ENCODE results near the gene UNC93B1.

UNC93B1 gene

GRCh38 chr11:68003846-68004550 is at the start of gene UNC93B1:
Gene UNC93B1 (minus strand): TSS chr11:68004097. CDS start chr11:68004043, 54 bp downstream.
- Mint-ChIP-seq H3K9me3 (no peaks in the 10 kb centered on the region), H3K36me3 (ENCODE audit: low read depth) (peaks cover 2% of the 10 kb centered on the region), H3K4me1 (ENCODE audit: low read depth) (peaks cover 15% of the 10 kb centered on the region), H3K4me3 (peak within 1 kb of the TSS; percentile 78), H3K27ac (peak within 1 kb of the TSS; percentile 75), H3K27me3 (no peaks in the 10 kb centered on the region)
- peak; percentile 89 for DNase-seq

- no peaks in the 10 kb centered on the region for H3K9me3 Mint-ChIP-seq
- H3K4me1 Mint-ChIP-seq (ENCODE audit: low read depth) = peaks cover 3% of the 10 kb centered on the region
- H3K27me3 Mint-ChIP-seq = no peaks in the 10 kb centered on the region
- H3K36me3 Mint-ChIP-seq (ENCODE audit: low read depth) = peaks cover 49% of the 10 kb centered on the region
- H3K27ac Mint-ChIP-seq = peak overlapping the region; percentile 44
- DNase-seq = no peak
- no peak overlapping the region for H3K4me3 Mint-ChIP-seq
Observed at GRCh38 chr11:68053117-68053516, 49.2 kb upstream of the UNC93B1 start.

GRCh38 chr11:68052137-68052873 is 48.4 kb upstream of the UNC93B1 start:
- no peak for DNase-seq
- Mint-ChIP-seq H3K36me3 (ENCODE audit: low read depth) (peaks cover 55% of the 10 kb centered on the region), H3K9me3 (no peaks in the 10 kb centered on the region), H3K27ac (peak overlapping the region; percentile 74), H3K27me3 (no peaks in the 10 kb centered on the region), H3K4me1 (ENCODE audit: low read depth) (peaks cover 3% of the 10 kb centered on the region), H3K4me3 (no peak overlapping the region)

- H3K4me3 Mint-ChIP-seq = no peak overlapping the region
- H3K4me1 Mint-ChIP-seq (ENCODE audit: low read depth) = peaks cover 3% of the 10 kb centered on the region
- peak overlapping the region; percentile 74 for H3K27ac Mint-ChIP-seq
- H3K27me3 Mint-ChIP-seq = no peaks in the 10 kb centered on the region
- H3K36me3 Mint-ChIP-seq (ENCODE audit: low read depth) = peaks cover 60% of the 10 kb centered on the region
- no peaks in the 10 kb centered on the region for H3K9me3 Mint-ChIP-seq
- no peak for DNase-seq
Observed at GRCh38 chr11:68051191-68052136, 47.6 kb upstream of the UNC93B1 start.

GRCh38 chr11:68050371-68050841 is 46.5 kb upstream of the UNC93B1 start:
- DNase-seq = no peak
- Mint-ChIP-seq H3K36me3 (ENCODE audit: low read depth) (peaks cover 70% of the 10 kb centered on the region), H3K9me3 (no peaks in the 10 kb centered on the region), H3K27ac (no peak overlapping the region), H3K4me3 (no peak overlapping the region), H3K4me1 (ENCODE audit: low read depth) (no peaks in the 10 kb centered on the region), H3K27me3 (no peaks in the 10 kb centered on the region)

- H3K27me3 Mint-ChIP-seq = no peaks in the 10 kb centered on the region
- peaks cover 77% of the 10 kb centered on the region for H3K36me3 Mint-ChIP-seq (ENCODE audit: low read depth)
- peak; percentile 14 for DNase-seq
- no peaks in the 10 kb centered on the region for H3K9me3 Mint-ChIP-seq
- H3K27ac Mint-ChIP-seq = no peak overlapping the region
- H3K4me3 Mint-ChIP-seq = no peak overlapping the region
- no peaks in the 10 kb centered on the region for H3K4me1 Mint-ChIP-seq (ENCODE audit: low read depth)
Observed at GRCh38 chr11:68049509-68050370, 45.8 kb upstream of the UNC93B1 start.

GRCh38 chr11:68048681-68049508 is 45.0 kb upstream of the UNC93B1 start:
- no peak overlapping the region for H3K27ac Mint-ChIP-seq
- H3K9me3 Mint-ChIP-seq = no peaks in the 10 kb centered on the region
- no peaks in the 10 kb centered on the region for H3K27me3 Mint-ChIP-seq
- H3K4me3 Mint-ChIP-seq = no peak overlapping the region
- DNase-seq = peak; percentile 14
- H3K4me1 Mint-ChIP-seq (ENCODE audit: low read depth) = no peaks in the 10 kb centered on the region
- peaks cover 82% of the 10 kb centered on the region for H3K36me3 Mint-ChIP-seq (ENCODE audit: low read depth)

GRCh38 chr11:68047437-68048290 is 43.8 kb upstream of the UNC93B1 start:
- no peaks in the 10 kb centered on the region for H3K9me3 Mint-ChIP-seq
- no peak overlapping the region for H3K4me3 Mint-ChIP-seq
- H3K27me3 Mint-ChIP-seq = no peaks in the 10 kb centered on the region
- H3K27ac Mint-ChIP-seq = peak overlapping the region; percentile 66
- DNase-seq = no peak
- H3K36me3 Mint-ChIP-seq (ENCODE audit: low read depth) = peaks cover 75% of the 10 kb centered on the region
- no peaks in the 10 kb centered on the region for H3K4me1 Mint-ChIP-seq (ENCODE audit: low read depth)

GRCh38 chr11:68044898-68045351 is 41.0 kb upstream of the UNC93B1 start:
- Mint-ChIP-seq H3K27ac (no peak overlapping the region), H3K4me3 (no peak overlapping the region), H3K27me3 (no peaks in the 10 kb centered on the region), H3K9me3 (no peaks in the 10 kb centered on the region), H3K4me1 (ENCODE audit: low read depth) (peaks cover 13% of the 10 kb centered on the region), H3K36me3 (ENCODE audit: low read depth) (peaks cover 60% of the 10 kb centered on the region)
- DNase-seq = no peak

GRCh38 chr11:68044145-68044813 is 40.4 kb upstream of the UNC93B1 start:
- Mint-ChIP-seq H3K27me3 (no peaks in the 10 kb centered on the region), H3K9me3 (no peaks in the 10 kb centered on the region), H3K4me1 (ENCODE audit: low read depth) (peaks cover 15% of the 10 kb centered on the region), H3K27ac (no peak overlapping the region), H3K4me3 (no peak overlapping the region), H3K36me3 (ENCODE audit: low read depth) (peaks cover 63% of the 10 kb centered on the region)
- DNase-seq = no peak

GRCh38 chr11:68043349-68044144 is 39.6 kb upstream of the UNC93B1 start:
- Mint-ChIP-seq H3K4me1 (ENCODE audit: low read depth) (peaks cover 16% of the 10 kb centered on the region), H3K27me3 (no peaks in the 10 kb centered on the region), H3K27ac (no peak overlapping the region), H3K4me3 (no peak overlapping the region), H3K9me3 (no peaks in the 10 kb centered on the region), H3K36me3 (ENCODE audit: low read depth) (peaks cover 57% of the 10 kb centered on the region)
- DNase-seq = no peak
